ENCODE measurements around the gene CALCOCO2.

DNA sequence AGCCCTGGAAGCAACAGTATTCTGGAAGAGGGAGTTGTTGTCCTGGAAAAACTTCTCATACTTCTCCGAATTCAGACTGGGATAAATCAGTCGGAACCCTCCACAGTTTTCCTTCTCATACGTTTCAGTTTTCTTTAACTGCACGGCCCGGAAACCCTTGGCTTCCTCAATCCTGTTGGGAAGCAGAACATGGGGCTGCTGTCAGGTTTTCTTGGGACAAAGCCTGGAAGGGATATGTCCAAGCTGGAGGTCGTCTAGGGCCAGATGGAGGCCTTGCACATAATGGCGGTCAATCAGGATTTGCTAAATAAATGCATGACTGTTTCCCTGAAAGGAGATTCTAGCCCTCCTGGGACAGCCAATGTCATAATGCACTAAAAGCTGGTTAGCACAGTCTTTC is 43.0 kb upstream of the CALCOCO2 start:
- TF ChIP-seq, protein P1, sequence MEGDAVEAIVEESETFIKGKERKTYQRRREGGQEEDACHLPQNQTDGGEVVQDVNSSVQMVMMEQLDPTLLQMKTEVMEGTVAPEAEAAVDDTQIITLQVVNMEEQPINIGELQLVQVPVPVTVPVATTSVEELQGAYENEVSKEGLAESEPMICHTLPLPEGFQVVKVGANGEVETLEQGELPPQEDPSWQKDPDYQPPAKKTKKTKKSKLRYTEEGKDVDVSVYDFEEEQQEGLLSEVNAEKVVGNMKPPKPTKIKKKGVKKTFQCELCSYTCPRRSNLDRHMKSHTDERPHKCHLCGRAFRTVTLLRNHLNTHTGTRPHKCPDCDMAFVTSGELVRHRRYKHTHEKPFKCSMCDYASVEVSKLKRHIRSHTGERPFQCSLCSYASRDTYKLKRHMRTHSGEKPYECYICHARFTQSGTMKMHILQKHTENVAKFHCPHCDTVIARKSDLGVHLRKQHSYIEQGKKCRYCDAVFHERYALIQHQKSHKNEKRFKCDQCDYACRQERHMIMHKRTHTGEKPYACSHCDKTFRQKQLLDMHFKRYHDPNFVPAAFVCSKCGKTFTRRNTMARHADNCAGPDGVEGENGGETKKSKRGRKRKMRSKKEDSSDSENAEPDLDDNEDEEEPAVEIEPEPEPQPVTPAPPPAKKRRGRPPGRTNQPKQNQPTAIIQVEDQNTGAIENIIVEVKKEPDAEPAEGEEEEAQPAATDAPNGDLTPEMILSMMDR (IDR thresholded peaks at IDR 0.05; ENCODE audit: low read depth, low read length, missing input control), result no peak
- TF ChIP-seq, protein P2, sequence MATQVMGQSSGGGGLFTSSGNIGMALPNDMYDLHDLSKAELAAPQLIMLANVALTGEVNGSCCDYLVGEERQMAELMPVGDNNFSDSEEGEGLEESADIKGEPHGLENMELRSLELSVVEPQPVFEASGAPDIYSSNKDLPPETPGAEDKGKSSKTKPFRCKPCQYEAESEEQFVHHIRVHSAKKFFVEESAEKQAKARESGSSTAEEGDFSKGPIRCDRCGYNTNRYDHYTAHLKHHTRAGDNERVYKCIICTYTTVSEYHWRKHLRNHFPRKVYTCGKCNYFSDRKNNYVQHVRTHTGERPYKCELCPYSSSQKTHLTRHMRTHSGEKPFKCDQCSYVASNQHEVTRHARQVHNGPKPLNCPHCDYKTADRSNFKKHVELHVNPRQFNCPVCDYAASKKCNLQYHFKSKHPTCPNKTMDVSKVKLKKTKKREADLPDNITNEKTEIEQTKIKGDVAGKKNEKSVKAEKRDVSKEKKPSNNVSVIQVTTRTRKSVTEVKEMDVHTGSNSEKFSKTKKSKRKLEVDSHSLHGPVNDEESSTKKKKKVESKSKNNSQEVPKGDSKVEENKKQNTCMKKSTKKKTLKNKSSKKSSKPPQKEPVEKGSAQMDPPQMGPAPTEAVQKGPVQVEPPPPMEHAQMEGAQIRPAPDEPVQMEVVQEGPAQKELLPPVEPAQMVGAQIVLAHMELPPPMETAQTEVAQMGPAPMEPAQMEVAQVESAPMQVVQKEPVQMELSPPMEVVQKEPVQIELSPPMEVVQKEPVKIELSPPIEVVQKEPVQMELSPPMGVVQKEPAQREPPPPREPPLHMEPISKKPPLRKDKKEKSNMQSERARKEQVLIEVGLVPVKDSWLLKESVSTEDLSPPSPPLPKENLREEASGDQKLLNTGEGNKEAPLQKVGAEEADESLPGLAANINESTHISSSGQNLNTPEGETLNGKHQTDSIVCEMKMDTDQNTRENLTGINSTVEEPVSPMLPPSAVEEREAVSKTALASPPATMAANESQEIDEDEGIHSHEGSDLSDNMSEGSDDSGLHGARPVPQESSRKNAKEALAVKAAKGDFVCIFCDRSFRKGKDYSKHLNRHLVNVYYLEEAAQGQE (IDR thresholded peaks at IDR 0.05), result no peak
- TF ChIP-seq, protein P3, sequence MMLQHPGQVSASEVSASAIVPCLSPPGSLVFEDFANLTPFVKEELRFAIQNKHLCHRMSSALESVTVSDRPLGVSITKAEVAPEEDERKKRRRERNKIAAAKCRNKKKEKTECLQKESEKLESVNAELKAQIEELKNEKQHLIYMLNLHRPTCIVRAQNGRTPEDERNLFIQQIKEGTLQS (IDR thresholded peaks at IDR 0.05), result no peak
- TF ChIP-seq GABPA (IDR thresholded peaks at IDR 0.05 in 1 of 2, conservative IDR thresholded peaks at IDR 0.05 in 1 of 2), result no peak
- TF ChIP-seq RAD21 (IDR thresholded peaks at IDR 0.05), result no peak
- no peak for TF ChIP-seq EGR1 (IDR thresholded peaks at IDR 0.05; ENCODE audit: low read depth in 2 of 2)
- TF ChIP-seq RXRA (IDR thresholded peaks at IDR 0.05), result no peak
- TF ChIP-seq, protein P4, sequence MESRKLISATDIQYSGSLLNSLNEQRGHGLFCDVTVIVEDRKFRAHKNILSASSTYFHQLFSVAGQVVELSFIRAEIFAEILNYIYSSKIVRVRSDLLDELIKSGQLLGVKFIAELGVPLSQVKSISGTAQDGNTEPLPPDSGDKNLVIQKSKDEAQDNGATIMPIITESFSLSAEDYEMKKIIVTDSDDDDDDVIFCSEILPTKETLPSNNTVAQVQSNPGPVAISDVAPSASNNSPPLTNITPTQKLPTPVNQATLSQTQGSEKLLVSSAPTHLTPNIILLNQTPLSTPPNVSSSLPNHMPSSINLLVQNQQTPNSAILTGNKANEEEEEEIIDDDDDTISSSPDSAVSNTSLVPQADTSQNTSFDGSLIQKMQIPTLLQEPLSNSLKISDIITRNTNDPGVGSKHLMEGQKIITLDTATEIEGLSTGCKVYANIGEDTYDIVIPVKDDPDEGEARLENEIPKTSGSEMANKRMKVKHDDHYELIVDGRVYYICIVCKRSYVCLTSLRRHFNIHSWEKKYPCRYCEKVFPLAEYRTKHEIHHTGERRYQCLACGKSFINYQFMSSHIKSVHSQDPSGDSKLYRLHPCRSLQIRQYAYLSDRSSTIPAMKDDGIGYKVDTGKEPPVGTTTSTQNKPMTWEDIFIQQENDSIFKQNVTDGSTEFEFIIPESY (IDR thresholded peaks at IDR 0.05), result no peak
- no peak for TF ChIP-seq HNF4G (IDR thresholded peaks at IDR 0.05)
- TF ChIP-seq, protein P5, sequence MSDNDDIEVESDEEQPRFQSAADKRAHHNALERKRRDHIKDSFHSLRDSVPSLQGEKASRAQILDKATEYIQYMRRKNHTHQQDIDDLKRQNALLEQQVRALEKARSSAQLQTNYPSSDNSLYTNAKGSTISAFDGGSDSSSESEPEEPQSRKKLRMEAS (IDR thresholded peaks at IDR 0.05), result no peak

Data from liver (tissue), 3 donors.